Glutamatergic neuron (in vitro differentiated cells): ENCODE results near the gene CCDC24. TPM values are rescaled to one million over a fixed set of nuclear protein-coding genes. Genes with fewer than 3 reads are reported as not detected.
A peak's percentile ranks its signal among the peaks of the same experiment; 100 is the strongest.

Source experiments
- DNase-seq: peaks from one replicate; pipeline ENCODE4 v3.0.0; 2022
- H3K27ac Mint-ChIP-seq: one replicate; pipeline ENCODE4 v1.8.0; 2020; ENCODE audit warnings: mild to moderate bottlenecking, mixed read lengths, inconsistent platforms; ENCODE audit not compliant: unreplicated experiment
- H3K27me3 Mint-ChIP-seq: one replicate; pipeline ENCODE4 v1.8.0; 2020; ENCODE audit warnings: mild to moderate bottlenecking, moderate library complexity, mixed read lengths, inconsistent platforms; ENCODE audit not compliant: unreplicated experiment
- H3K36me3 Mint-ChIP-seq: one replicate; pipeline ENCODE4 v1.8.0; 2020; ENCODE audit warnings: mild to moderate bottlenecking, mixed read lengths, inconsistent platforms; ENCODE audit not compliant: unreplicated experiment
- H3K4me1 Mint-ChIP-seq: one replicate; pipeline ENCODE4 v1.8.0; 2020; ENCODE audit warnings: mild to moderate bottlenecking, low read depth, mixed read lengths, inconsistent platforms; ENCODE audit not compliant: unreplicated experiment
- H3K4me3 Mint-ChIP-seq: one replicate; pipeline ENCODE4 v1.8.0; 2020; ENCODE audit warnings: mild to moderate bottlenecking, mixed read lengths, inconsistent platforms; ENCODE audit not compliant: unreplicated experiment
- H3K9me3 Mint-ChIP-seq: one replicate; pipeline ENCODE4 v1.8.0; 2020; ENCODE audit warnings: mild to moderate bottlenecking, moderate library complexity, mixed read lengths, inconsistent platforms; ENCODE audit not compliant: unreplicated experiment
- CTCF ChIP-seq: fragments of 200-600 bp; sonication (generic); IDR thresholded peaks from one replicate; pipeline ENCODE4 v1.5.0; 2021; ENCODE audit not compliant: partially characterized antibody, unreplicated experiment
- total RNA-seq: library from RNA; stranded (reverse); fragmentation: NEBNext Ultra II Directional; extraction: Animal tissue kit (Norgen Biotek cat#: 25700); gene quantifications from one replicate; pipeline ENCODE4 v1.2.1, GENCODE V29; 2021; ENCODE audit not compliant: unreplicated experiment

Gene CCDC24
- total RNA-seq, 1 donor from 2014 or later: 6.3 TPM

- H3K4me1 Mint-ChIP-seq: peaks cover 6% of the 10 kb centered on the region
- H3K4me3 Mint-ChIP-seq: peak within 1 kb of the TSS; percentile 97
- H3K27me3 Mint-ChIP-seq: peaks cover 12% of the 10 kb centered on the region
- H3K27ac Mint-ChIP-seq: peak within 1 kb of the TSS; percentile 31
- H3K9me3 Mint-ChIP-seq: peaks cover 11% of the 10 kb centered on the region
- TF ChIP-seq CTCF: peak; percentile 58
- peak; percentile 97 for DNase-seq
- no peaks in the 10 kb centered on the region for H3K36me3 Mint-ChIP-seq
Observed at GRCh38 chr1:43969746-43970466, 21.5 kb upstream of the CCDC24 start, which contains the start of gene DPH2. Gene DPH2, plus strand, starts transcription at chr1:43970010. Its CDS starts 166 bp downstream, at chr1:43970176.

GRCh38 chr1:43970502-43970901 is 20.9 kb upstream of the CCDC24 start:
- Mint-ChIP-seq H3K36me3 (no peaks in the 10 kb centered on the region), H3K4me3 (peak overlapping the region; percentile 97), H3K27me3 (peaks cover 12% of the 10 kb centered on the region), H3K9me3 (peaks cover 11% of the 10 kb centered on the region), H3K4me1 (peaks cover 6% of the 10 kb centered on the region), H3K27ac (peak overlapping the region; percentile 31)
- no peak for TF ChIP-seq CTCF
- DNase-seq: no peak

- H3K27ac Mint-ChIP-seq: peak overlapping the region; percentile 31
- TF ChIP-seq CTCF: no peak
- DNase-seq: no peak
- H3K27me3 Mint-ChIP-seq: peaks cover 12% of the 10 kb centered on the region
- H3K4me3 Mint-ChIP-seq: peak overlapping the region; percentile 97
- H3K4me1 Mint-ChIP-seq: peaks cover 8% of the 10 kb centered on the region
- no peaks in the 10 kb centered on the region for H3K36me3 Mint-ChIP-seq
- peaks cover 11% of the 10 kb centered on the region for H3K9me3 Mint-ChIP-seq
Observed at GRCh38 chr1:43970911-43971310, 20.5 kb upstream of the CCDC24 start.

- Mint-ChIP-seq H3K4me1 (peaks cover 10% of the 10 kb centered on the region), H3K9me3 (peaks cover 11% of the 10 kb centered on the region), H3K4me3 (peak overlapping the region; percentile 97), H3K36me3 (no peaks in the 10 kb centered on the region), H3K27me3 (peaks cover 12% of the 10 kb centered on the region), H3K27ac (no peak overlapping the region)
- DNase-seq: no peak
- TF ChIP-seq CTCF: no peak
Observed at GRCh38 chr1:43971336-43971980, 19.9 kb upstream of the CCDC24 start.

GRCh38 chr1:43973981-43974442 is 17.4 kb upstream of the CCDC24 start:
- Mint-ChIP-seq H3K9me3 (peaks cover 13% of the 10 kb centered on the region), H3K27me3 (peaks cover 16% of the 10 kb centered on the region), H3K4me3 (peak overlapping the region; percentile 88), H3K4me1 (peaks cover 18% of the 10 kb centered on the region), H3K36me3 (peaks cover 9% of the 10 kb centered on the region), H3K27ac (peak overlapping the region; percentile 97)
- TF ChIP-seq CTCF: no peak
- DNase-seq: no peak
